Sigmoid colon (tissue), 7 donors: Measurements from ENCODE around the gene USH1C. TPM values are rescaled to one million over a fixed set of nuclear protein-coding genes. Genes with fewer than 3 reads are reported as not detected.

Experiments used
- DNase-seq: peaks from one replicate; pipeline ENCODE4 v3.0.0-alpha.2; 2019
- H3K27ac ChIP-seq, 4 donors: fragments of 200-600 bp; sonication (generic); one replicate each; pipeline ENCODE4 v1.5.1; 2016 to 2019; ENCODE audit warnings: mild to moderate bottlenecking in 1 of 4
- H3K27me3 ChIP-seq, 3 donors: fragments of 200-600 bp; sonication (generic); one replicate each; pipeline ENCODE4 v1.5.1; 2019; ENCODE audit warnings: mild to moderate bottlenecking in 1 of 3
- H3K36me3 ChIP-seq, 4 donors: fragments of 200-600 bp; sonication (generic); one replicate each; pipeline ENCODE4 v1.5.1; 2016 to 2019
- H3K4me1 ChIP-seq, 4 donors: fragments of 200-600 bp; sonication (generic); one replicate each; pipeline ENCODE4 v1.5.1; 2017 to 2019
- H3K4me3 ChIP-seq, 4 donors: fragments of 200-600 bp; sonication (generic); one replicate each; pipeline ENCODE4 v1.5.1; 2017 to 2019; ENCODE audit warnings: mild to moderate bottlenecking in 2 of 4, moderate library complexity in 1 of 4
- H3K9me3 ChIP-seq, 4 donors: fragments of 200-600 bp in 3 of 4; sonication (generic) in 3 of 4; one replicate each; pipeline versions ENCODE4 v1.5.1 to v1.6.1; 2013 to 2019
- EP300 ChIP-seq, 4 donors: sonication (generic); formaldehyde crosslinking; IDR thresholded peaks; one replicate each; pipeline ENCODE4 v1.6.1; 2017; ENCODE audit warnings: antibody characterized with exemption in 4 of 4
- POLR2A ChIP-seq, 2 donors: fragments of 450-650 bp; IDR thresholded peaks; one replicate each; pipeline ENCODE4 v1.6.1; 2016; ENCODE audit warnings: antibody characterized with exemption in 2 of 2, mild to moderate bottlenecking in 2 of 2, moderate library complexity in 2 of 2
- POLR2AphosphoS5 ChIP-seq, 4 donors: sonication (generic); formaldehyde crosslinking; IDR thresholded peaks; one replicate each; pipeline ENCODE4 v1.6.1; 2017; ENCODE audit warnings: antibody characterized with exemption in 4 of 4
- WGBS, 2 donors: extraction: QIAGEN DNeasy Blood & Tissue Kit; methylation state at CpG; one replicate each; pipeline ENCODE4 v1.1.7; 2013; 5-methylcytosine and 5-hydroxymethylcytosine counted together
- intact Hi-C: fragments of 100-400 bp; cut with DNase I; formaldehyde crosslinking; loops from one replicate; pipeline ENCODE4 v1.15.1; 2023
- polyA plus RNA-seq, 3 donors: library from polyadenylated mRNA; stranded (reverse); fragments of 200-250 nt; gene quantifications; one replicate each; pipeline ENCODE4 v1.2.3, GENCODE V29; 2013
- total RNA-seq, 4 donors: library from RNA; depleted of rRNA; stranded (reverse); fragments of >200 nt; gene quantifications; one replicate each; pipeline ENCODE4 v1.1.0, GENCODE V29; 2016
- TF ChIP-seq, protein P1 (sequence below), 4 experiments: fragments of 450-650 bp in 3 of 4; fragments of 200-600 bp in 1 of 4; IDR thresholded peaks; one replicate each; pipeline ENCODE4 v1.5.1; 2016 to 2019; ENCODE audit warnings: antibody characterized with exemption in 4 of 4, mild to moderate bottlenecking in 3 of 4, moderate library complexity in 2 of 4
- donor health status: healthy with polysubstance abuse.
- donor health status: Bipolar disorder and iron deficiency.
- donor health status: healthy.

Gene USH1C
- total and polyA plus RNA-seq, 7 donors, result 1.2 to 152 (median 2.5) TPM

DNA sequence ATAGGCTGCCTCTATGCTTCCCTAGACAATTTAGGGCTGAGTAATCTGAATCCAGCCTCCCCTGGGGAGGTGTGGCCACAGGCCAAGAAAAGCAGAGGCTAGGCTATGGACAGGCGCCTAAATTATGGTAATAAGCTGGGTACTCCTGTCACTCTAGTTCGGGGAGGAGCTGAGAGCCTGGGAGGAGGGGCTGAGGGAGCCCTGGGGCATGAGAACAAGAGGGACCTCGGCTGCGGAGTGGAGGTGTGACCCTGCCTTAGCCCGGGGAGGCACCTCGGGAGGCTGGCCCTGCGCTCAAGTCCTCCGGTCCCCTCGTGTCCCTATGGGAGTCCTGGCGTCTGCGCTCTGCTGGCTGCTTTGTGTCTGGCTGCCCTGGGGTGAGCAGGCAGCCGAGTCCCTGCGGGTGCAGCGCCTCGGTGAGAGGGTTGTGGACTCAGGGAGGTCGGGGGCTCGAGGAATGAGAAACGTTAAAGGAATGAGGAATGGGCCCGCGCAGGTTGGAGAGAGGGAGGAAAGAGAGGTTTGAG is 2.9 kb upstream of the USH1C start, which contains the start of gene OTOG:
Gene OTOG, plus strand, starts transcription at position 209 of the 527 bp plus-strand sequence. Its CDS starts 114 bp downstream, at position 323.
- TF ChIP-seq POLR2A (IDR thresholded peaks at IDR 0.05), result no peak
- TF ChIP-seq POLR2AphosphoS5 (IDR thresholded peaks at IDR 0.05), result no peak
- TF ChIP-seq, protein P1, sequence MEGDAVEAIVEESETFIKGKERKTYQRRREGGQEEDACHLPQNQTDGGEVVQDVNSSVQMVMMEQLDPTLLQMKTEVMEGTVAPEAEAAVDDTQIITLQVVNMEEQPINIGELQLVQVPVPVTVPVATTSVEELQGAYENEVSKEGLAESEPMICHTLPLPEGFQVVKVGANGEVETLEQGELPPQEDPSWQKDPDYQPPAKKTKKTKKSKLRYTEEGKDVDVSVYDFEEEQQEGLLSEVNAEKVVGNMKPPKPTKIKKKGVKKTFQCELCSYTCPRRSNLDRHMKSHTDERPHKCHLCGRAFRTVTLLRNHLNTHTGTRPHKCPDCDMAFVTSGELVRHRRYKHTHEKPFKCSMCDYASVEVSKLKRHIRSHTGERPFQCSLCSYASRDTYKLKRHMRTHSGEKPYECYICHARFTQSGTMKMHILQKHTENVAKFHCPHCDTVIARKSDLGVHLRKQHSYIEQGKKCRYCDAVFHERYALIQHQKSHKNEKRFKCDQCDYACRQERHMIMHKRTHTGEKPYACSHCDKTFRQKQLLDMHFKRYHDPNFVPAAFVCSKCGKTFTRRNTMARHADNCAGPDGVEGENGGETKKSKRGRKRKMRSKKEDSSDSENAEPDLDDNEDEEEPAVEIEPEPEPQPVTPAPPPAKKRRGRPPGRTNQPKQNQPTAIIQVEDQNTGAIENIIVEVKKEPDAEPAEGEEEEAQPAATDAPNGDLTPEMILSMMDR (IDR thresholded peaks at IDR 0.05), result no peak
- no peak for TF ChIP-seq EP300 (IDR thresholded peaks at IDR 0.05)
- Histone ChIP-seq H3K9me3 (no peaks in the 10 kb centered on the region), H3K36me3 (no peaks in the 10 kb centered on the region), H3K4me1 (peaks cover 0 to 8% (median 2%) of the 10 kb centered on the region in 4 donors), H3K27ac (no peak within 1 kb of the TSS), H3K27me3 (peaks cover 0 to 58% (median 14%) of the 10 kb centered on the region in 3 donors), H3K4me3 (no peak within 1 kb of the TSS)
- DNase-seq, result no peak
- WGBS, 2 donors, result 19 to 40% methylated on average over 20 of the region's 20 CpGs
- intact Hi-C loops, result no loop called here

DNA sequence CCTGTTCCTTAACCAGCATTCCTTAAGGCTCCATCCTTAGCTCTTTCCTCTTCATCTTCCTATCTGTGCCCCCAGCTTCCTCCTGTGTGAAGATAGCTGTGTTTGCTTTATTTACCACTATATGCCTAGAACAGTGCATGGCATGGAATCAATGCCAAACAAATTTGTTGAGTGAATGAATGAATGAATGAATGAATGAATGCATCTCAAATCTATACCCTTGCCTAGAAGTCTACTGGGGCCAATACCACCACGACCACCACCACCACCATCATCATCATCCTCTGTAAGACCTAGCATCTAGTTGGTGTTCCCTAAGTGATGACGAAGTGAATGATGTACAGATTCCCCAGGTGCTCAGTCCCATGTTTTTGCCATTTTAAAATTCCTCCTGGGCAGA is 2.0 kb upstream of the USH1C start:
- no peak for DNase-seq
- H3K36me3 ChIP-seq, result no peaks in the 10 kb centered on the region
- TF ChIP-seq POLR2A (IDR thresholded peaks at IDR 0.05), result no peak
- no peak for TF ChIP-seq POLR2AphosphoS5 (IDR thresholded peaks at IDR 0.05)
- no peak for TF ChIP-seq EP300 (IDR thresholded peaks at IDR 0.05)
- TF ChIP-seq, protein P1 (IDR thresholded peaks at IDR 0.05), result no peak
- no peak overlapping the region for H3K27ac ChIP-seq
- H3K27me3 ChIP-seq, result peaks cover 0 to 58% (median 14%) of the 10 kb centered on the region in 3 donors
- no peak overlapping the region for H3K4me3 ChIP-seq
- peaks cover 0 to 8% (median 2%) of the 10 kb centered on the region in 4 donors for H3K4me1 ChIP-seq
- no peaks in the 10 kb centered on the region for H3K9me3 ChIP-seq
- WGBS, 2 donors, result 82 to 87% methylated on average over 2 of the region's 2 CpGs
- intact Hi-C loops, result no loop called here

DNA sequence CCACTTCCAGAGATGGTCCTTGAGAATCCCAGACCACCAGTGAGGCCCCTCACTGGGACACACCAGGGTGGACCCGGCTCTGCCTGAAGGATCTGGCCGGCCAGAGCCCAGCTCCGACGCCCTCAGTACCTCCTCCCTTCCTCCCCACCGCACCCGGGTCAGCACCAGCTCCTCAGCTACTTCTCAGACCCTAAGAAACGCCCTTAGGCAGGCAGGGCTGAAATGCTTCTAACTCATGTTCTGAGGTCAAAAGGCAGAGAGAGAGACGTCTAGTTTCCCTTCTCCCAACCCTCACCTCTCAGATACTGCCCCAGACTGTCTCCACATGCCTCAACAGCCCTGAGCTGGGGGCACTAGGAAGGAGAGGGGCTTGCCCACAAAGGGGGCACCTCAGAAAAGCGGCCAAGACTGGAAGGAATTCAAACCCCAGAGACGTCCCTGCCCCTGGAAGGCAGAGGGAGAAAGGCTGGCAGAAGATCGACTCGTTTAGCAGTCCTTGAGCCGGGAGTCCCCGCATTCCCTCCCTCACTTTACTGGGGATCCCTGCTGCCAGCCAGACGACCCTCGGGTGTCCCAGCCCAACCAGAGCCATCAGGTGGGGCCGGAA is 539 bp downstream of the USH1C start:
- H3K9me3 ChIP-seq, result no peaks in the 10 kb centered on the region
- H3K36me3 ChIP-seq, result no peaks in the 10 kb centered on the region
- TF ChIP-seq POLR2A (IDR thresholded peaks at IDR 0.05), result no peak
- no peak for TF ChIP-seq EP300 (IDR thresholded peaks at IDR 0.05)
- no peak for TF ChIP-seq POLR2AphosphoS5 (IDR thresholded peaks at IDR 0.05)
- TF ChIP-seq, protein P1 (IDR thresholded peaks at IDR 0.05), result no peak
- WGBS, 2 donors, result 6 to 34% methylated on average over 17 of the region's 17 CpGs
- no peak for DNase-seq
- peak overlapping the region in 3 of 4 donors; percentile 12 to 25 (median 21) for H3K4me3 ChIP-seq
- H3K4me1 ChIP-seq, result peaks cover 0 to 8% (median 2%) of the 10 kb centered on the region in 4 donors
- intact Hi-C loops, result no loop called here
- H3K27ac ChIP-seq, result peak overlapping the region in 1 of 4 donors; percentile 7
- peaks cover 0 to 53% (median 14%) of the 10 kb centered on the region in 3 donors for H3K27me3 ChIP-seq

DNA sequence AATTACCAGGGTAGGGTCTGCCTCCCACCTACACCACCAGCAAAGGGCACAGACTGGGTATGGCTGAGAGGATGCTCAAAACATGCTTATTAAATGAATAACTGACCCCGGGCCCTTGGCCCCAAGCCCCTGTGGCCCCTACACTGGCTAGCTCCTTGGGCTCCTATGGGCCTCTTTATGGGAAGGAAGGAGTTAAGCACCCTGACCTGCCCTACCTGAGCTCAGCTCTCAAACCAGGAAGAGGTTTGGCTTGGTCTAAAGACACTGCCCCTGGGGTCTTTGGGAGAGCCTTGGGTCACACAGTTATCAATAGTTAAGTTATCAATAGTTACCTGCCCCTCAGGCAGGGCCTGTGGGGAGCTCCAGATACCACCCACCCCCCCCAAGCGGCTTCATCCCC is 1.2 kb downstream of the USH1C start:
- H3K4me1 ChIP-seq, result peaks cover 0 to 8% (median 2%) of the 10 kb centered on the region in 4 donors
- TF ChIP-seq, protein P1 (IDR thresholded peaks at IDR 0.05), result no peak
- no peak for TF ChIP-seq EP300 (IDR thresholded peaks at IDR 0.05)
- intact Hi-C loops, result no loop called here
- no peak overlapping the region for H3K4me3 ChIP-seq
- peaks cover 0 to 48% (median 13%) of the 10 kb centered on the region in 3 donors for H3K27me3 ChIP-seq
- 19 to 79% methylated on average over 2 of the region's 2 CpGs for WGBS, 2 donors
- no peaks in the 10 kb centered on the region for H3K36me3 ChIP-seq
- no peak for DNase-seq
- H3K9me3 ChIP-seq, result no peaks in the 10 kb centered on the region
- peak overlapping the region in 1 of 4 donors; percentile 7 for H3K27ac ChIP-seq
